HG03457 (cell line): ENCODE data around the gene LRRC8A.

Experiments
- ATAC-seq: cut with Tn5 transposase; IDR thresholded peaks from one replicate; pipeline ENCODE4 v1.9.1; 2021; ENCODE audit warnings: moderate number of reproducible peaks; ENCODE audit not compliant: unreplicated experiment

The LRRC8A gene

DNA sequence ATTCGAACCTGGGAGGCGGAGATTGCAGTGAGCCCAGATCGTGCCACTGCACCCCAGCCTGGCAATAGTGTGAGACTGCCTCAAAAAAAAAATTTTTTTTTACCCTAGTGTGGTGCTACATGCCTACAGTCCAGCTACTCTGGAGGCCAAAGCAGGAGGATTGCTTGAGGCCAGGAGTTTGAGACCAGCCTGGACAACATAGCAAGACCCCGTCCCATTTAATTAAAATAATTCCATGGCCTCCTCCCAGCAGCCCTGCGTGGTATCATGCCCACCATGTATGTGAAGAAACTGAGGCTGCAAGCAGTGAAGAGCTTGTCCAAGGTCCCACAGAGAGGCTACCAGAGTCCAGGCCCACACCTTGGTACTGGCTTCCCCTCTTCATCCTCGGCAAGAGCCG lies 19.4 kb downstream of the LRRC8A start:
- no peak for ATAC-seq

DNA sequence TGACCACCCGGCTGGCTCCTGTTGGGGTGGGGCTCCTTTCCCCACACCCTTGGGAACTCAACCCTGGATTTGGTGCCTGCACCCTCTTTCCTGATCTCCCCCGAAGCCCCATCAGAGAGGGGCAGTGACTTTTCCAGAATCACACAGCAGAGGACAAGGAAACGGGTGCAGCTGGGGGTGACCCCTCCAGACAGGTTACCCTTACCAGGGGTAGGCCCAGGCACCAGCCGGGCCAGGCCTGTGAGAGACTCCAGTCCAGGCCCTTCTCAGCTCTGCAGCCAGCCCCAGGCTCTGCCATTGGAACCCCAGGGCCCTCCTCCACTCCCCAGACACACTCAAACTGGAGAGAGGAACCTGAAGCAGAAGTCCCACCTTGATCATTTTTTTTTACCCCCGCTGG lies 19.9 kb downstream of the LRRC8A start:
- ATAC-seq = no peak

GRCh38 chr9:128902351-128903078 lies 20.6 kb downstream of the LRRC8A start:
- ATAC-seq = no peak

- ATAC-seq = no peak
Measured at GRCh38 chr9:128903079-128903461, 21.1 kb downstream of the LRRC8A start.

GRCh38 chr9:128903871-128904620 lies 22.1 kb downstream of the LRRC8A start:
- no peak for ATAC-seq

DNA sequence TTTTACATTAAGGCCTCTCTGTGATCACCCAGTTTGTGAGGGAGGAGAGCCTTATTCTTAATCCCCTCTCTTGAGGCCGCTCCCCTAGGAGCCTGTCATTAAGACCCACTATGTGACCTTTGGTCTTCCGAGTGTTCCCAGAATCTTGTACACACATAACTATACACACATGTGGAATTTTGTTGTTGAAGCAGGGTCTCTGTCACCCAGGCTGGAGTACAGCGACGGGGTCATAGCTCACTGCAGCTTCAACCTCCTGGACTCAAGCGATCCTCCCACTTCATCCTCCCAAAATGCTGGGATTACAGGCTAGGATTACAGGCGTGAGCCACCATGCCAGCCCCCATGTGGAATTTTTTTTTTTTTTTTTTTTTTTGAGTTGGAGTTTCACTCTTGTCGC lies 24.0 kb downstream of the LRRC8A start:
- ATAC-seq = no peak

DNA sequence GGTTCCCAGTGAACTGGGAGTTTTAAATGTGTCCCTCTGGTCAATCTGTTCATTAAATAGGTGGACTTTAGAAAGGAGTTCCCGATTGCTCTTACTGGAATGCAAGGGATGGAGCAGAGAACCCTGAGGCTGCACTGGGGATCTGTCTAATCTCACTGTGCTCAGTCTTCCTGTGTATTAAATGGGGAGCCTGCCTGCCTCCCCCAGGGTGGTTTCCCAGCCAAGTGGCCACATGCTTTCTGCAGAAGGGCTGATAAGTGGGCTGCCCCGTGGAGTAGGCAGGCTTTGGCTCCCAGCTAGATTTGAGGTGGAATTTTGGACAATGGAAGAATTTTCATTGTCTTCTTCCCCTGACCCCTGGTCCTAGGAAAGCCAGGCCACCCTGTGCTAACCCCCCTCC lies 24.8 kb downstream of the LRRC8A start:
- no peak for ATAC-seq

- no peak for ATAC-seq
Measured at GRCh38 chr9:128908372-128908771, 26.4 kb downstream of the LRRC8A start.

GRCh38 chr9:128909859-128910258 lies 27.9 kb downstream of the LRRC8A start:
- no peak for ATAC-seq

GRCh38 chr9:128910906-128911305 lies 29.0 kb downstream of the LRRC8A start:
- ATAC-seq = no peak

DNA sequence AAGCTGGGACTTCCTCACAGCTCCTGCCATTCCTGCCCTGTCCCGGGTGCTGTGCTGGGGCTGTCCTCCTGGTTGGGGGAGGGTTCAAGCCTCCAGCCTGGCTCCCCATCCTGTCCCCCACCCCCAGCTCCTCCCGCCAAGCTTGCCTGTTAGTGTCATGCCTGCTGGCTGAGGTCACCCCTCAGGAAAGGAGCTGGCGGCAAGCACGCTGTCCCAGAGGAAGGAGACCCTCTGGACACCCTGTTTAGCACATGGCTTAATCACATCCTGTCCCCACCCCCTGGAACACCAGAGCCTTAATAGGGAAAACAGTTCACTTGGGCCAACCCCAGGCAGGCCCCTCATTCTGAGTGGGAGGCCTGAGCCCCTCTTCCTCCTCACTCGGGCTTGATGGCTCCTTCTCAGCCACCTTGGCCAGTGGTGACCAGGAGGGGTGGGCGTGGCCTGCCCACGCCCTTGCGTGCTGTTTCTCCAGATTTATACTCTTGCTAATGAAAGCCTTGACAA lies 29.6 kb downstream of the LRRC8A start:
- no peak for ATAC-seq

GRCh38 chr9:128912270-128912853 lies 30.4 kb downstream of the LRRC8A start:
- ATAC-seq = no peak

GRCh38 chr9:128913048-128913900 lies 31.3 kb downstream of the LRRC8A start:
- no peak for ATAC-seq

DNA sequence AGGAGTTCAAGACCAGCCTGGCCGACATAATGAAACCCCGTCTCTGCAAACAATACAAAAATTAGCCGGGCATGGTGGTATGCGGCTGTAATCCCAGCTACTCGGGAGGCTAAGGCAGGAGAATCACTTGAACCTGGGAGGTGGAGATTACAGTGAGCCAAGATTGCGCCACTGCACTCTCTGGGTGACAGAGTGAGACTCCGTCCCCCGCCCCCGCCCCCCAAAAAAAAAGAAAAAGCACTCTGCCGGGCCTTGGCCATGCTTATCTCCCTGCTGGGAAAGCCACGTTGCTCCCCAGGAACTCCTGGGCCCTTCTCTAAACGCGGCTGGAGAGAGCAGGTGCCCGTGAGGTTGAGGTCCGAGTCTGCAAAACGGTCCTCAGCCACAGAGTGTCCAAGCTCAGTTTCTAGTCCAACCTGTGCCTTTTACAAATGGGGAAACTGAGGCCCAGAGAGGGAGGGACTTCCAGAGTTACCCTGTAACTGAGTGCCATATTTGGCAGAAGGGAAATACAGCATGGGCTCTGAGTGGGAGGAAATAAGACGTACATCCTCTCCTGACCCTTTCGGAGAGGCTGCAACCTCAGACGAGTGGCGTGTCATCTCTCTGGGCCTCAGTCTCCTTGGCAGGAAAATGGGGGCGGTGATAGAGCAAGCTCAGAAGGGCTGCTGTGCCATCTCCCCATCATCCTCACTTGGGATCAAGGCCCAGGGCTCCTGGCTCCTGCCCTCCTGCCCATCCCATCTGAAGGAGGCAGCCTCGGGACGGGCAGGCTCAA lies 32.3 kb downstream of the LRRC8A start:
- ATAC-seq = no peak

DNA sequence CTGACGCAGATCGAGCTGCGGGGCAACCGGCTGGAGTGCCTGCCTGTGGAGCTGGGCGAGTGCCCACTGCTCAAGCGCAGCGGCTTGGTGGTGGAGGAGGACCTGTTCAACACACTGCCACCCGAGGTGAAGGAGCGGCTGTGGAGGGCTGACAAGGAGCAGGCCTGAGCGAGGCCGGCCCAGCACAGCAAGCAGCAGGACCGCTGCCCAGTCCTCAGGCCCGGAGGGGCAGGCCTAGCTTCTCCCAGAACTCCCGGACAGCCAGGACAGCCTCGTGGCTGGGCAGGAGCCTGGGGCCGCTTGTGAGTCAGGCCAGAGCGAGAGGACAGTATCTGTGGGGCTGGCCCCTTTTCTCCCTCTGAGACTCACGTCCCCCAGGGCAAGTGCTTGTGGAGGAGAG lies 34.3 kb downstream of the LRRC8A start:
- ATAC-seq = no peak

- no peak for ATAC-seq
Measured at GRCh38 chr9:128916745-128917144, 34.8 kb downstream of the LRRC8A start.

DNA sequence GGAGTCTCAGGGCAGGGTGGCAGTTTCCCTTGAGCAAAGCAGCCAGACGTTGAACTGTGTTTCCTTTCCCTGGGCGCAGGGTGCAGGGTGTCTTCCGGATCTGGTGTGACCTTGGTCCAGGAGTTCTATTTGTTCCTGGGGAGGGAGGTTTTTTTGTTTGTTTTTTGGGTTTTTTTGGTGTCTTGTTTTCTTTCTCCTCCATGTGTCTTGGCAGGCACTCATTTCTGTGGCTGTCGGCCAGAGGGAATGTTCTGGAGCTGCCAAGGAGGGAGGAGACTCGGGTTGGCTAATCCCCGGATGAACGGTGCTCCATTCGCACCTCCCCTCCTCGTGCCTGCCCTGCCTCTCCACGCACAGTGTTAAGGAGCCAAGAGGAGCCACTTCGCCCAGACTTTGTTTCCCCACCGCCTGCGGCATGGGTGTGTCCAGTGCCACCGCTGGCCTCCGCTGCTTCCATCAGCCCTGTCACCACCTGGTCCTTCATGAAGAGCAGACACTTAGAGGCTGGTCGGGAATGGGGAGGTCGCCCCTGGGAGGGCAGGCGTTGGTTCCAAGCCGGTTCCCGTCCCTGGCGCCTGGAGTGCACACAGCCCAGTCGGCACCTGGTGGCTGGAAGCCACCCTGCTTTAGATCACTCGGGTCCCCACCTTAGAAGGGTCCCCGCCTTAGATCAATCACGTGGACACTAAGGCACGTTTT lies 35.4 kb downstream of the LRRC8A start:
- no peak for ATAC-seq

- no peak for ATAC-seq
Measured at GRCh38 chr9:128918921-128919320, 37.0 kb downstream of the LRRC8A start.

DNA sequence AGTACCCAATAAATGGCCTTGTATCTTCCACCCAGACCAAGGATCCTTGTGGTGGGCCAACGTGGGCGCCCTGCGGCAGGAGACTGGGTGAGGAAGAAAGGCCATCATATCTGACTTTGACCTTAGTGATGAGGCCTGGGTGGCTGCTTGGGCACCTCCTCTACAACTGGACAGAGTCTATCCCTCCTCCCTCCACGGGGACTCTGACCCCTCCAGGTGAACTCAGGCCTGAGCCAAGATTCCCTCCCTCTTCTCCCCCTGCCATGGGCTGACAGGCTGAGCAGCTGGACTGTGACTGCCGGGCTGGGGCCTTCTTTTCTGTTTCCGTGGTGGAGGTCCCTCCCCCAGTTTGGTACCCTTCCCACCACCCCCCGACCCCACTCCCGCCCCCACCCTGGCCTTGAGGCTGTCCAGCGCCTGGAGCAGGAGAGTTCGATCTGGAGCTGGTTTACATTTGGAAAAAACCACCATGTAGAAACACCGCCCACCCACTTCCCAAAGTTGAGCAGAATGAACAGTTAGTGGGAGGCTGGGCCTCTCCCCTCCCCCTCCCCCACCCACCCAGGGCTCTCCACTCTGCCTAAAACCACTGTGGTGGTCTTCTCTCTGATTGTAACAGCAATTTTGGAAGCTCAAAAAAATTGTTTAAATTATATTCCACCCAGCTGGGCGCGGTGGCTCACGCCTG lies 37.6 kb downstream of the LRRC8A start:
- ATAC-seq = no peak
